ENCODE results near the gene HOXB4. TPM values are rescaled to one million over a fixed set of nuclear protein-coding genes. Genes with fewer than 3 reads are reported as not detected.

Gene HOXB4
- total RNA-seq, 1 donor: 0.36 TPM

DNA sequence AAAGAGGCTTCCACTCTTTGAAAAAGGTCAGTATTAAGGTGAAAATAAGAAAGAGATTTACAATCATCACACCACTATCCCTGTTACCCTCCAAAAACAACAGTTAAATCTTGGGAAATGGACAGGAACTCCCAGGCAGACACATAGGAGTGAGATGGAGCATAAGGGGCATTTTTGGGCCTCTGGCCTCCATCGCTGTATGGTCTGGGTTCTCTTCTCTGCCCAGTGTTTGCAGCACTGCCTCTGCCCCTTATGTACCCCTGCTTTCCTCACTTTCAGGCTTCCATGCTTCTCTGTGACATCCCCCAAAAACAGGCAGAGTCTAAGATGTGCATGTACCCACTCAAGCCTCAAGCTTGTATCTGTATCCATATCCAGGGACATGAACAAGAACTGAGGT is 32.6 kb downstream of the HOXB4 start:
- no peaks in the 10 kb centered on the region for H3K36me3 ChIP-seq (ENCODE audit: insufficient read depth, low read length)
- no peak for DNase-seq (ENCODE audit: insufficient read length, low spot score, missing footprints)
- H4K20me1 ChIP-seq (ENCODE audit: insufficient read depth, low read length): no peaks in the 10 kb centered on the region
- no peak overlapping the region for H3K4me3 ChIP-seq (ENCODE audit: insufficient read depth, low read length)
- no peaks in the 10 kb centered on the region for H3K9me3 ChIP-seq (ENCODE audit: low read depth, low read length)
- H3K27me3 ChIP-seq (ENCODE audit: insufficient read depth, low read length): peaks cover 83% of the 10 kb centered on the region
- TF ChIP-seq, protein P1, sequence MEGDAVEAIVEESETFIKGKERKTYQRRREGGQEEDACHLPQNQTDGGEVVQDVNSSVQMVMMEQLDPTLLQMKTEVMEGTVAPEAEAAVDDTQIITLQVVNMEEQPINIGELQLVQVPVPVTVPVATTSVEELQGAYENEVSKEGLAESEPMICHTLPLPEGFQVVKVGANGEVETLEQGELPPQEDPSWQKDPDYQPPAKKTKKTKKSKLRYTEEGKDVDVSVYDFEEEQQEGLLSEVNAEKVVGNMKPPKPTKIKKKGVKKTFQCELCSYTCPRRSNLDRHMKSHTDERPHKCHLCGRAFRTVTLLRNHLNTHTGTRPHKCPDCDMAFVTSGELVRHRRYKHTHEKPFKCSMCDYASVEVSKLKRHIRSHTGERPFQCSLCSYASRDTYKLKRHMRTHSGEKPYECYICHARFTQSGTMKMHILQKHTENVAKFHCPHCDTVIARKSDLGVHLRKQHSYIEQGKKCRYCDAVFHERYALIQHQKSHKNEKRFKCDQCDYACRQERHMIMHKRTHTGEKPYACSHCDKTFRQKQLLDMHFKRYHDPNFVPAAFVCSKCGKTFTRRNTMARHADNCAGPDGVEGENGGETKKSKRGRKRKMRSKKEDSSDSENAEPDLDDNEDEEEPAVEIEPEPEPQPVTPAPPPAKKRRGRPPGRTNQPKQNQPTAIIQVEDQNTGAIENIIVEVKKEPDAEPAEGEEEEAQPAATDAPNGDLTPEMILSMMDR (IDR thresholded peaks at IDR 0.05; ENCODE audit: extremely low read depth, low read depth, low read length): no peak
- H3K79me2 ChIP-seq (ENCODE audit: insufficient read depth, low read length): peaks cover 4% of the 10 kb centered on the region
- H3K27ac ChIP-seq (ENCODE audit: low read depth, low read length): no peak overlapping the region
- no peak overlapping the region for H3K4me2 ChIP-seq (ENCODE audit: insufficient read depth, low read length)
- H2AFZ ChIP-seq (ENCODE audit: low read length): no peak overlapping the region
- H3K4me1 ChIP-seq (ENCODE audit: insufficient read depth, low read length): peaks cover 5% of the 10 kb centered on the region

GRCh38 chr17:48545022-48545375 is 33.2 kb downstream of the HOXB4 start, which contains the start of gene HOXB2:
HOXB2 (minus strand) TSS chr17:48545109; CDS start chr17:48544911, 198 bp downstream.
- DNase-seq (ENCODE audit: insufficient read length, low spot score, missing footprints): no peak
- H3K9me3 ChIP-seq (ENCODE audit: low read depth, low read length): no peaks in the 10 kb centered on the region

GRCh38 chr17:48544349-48545021 is 33.7 kb downstream of the HOXB4 start:
- DNase-seq (ENCODE audit: insufficient read length, low spot score, missing footprints): peak; percentile 69
- TF ChIP-seq, protein P1 (IDR thresholded peaks at IDR 0.05; ENCODE audit: extremely low read depth, low read depth, low read length): no peak
- H2AFZ ChIP-seq (ENCODE audit: low read length): no peak overlapping the region
- peaks cover 4% of the 10 kb centered on the region for H3K79me2 ChIP-seq (ENCODE audit: insufficient read depth, low read length)
- peak overlapping the region; percentile 72 for H3K4me3 ChIP-seq (ENCODE audit: insufficient read depth, low read length)
- peak overlapping the region; percentile 51 for H3K27ac ChIP-seq (ENCODE audit: low read depth, low read length)
- no peaks in the 10 kb centered on the region for H3K9me3 ChIP-seq (ENCODE audit: low read depth, low read length)
- H3K36me3 ChIP-seq (ENCODE audit: insufficient read depth, low read length): no peaks in the 10 kb centered on the region
- H4K20me1 ChIP-seq (ENCODE audit: insufficient read depth, low read length): no peaks in the 10 kb centered on the region
- peaks cover 5% of the 10 kb centered on the region for H3K4me1 ChIP-seq (ENCODE audit: insufficient read depth, low read length)
- peak overlapping the region; percentile 78 for H3K4me2 ChIP-seq (ENCODE audit: insufficient read depth, low read length)
- H3K27me3 ChIP-seq (ENCODE audit: insufficient read depth, low read length): peaks cover 75% of the 10 kb centered on the region

More at GRCh38 chr17:48545022-48545375, 33.2 kb downstream of the HOXB4 start, which contains the start of gene HOXB2:
- Histone ChIP-seq H2AFZ (ENCODE audit: low read length) (no peak within 1 kb of the TSS), H3K4me2 (ENCODE audit: insufficient read depth, low read length) (peak within 1 kb of the TSS; percentile 78), H3K79me2 (ENCODE audit: insufficient read depth, low read length) (peaks cover 4% of the 10 kb centered on the region), H3K4me1 (ENCODE audit: insufficient read depth, low read length) (peaks cover 5% of the 10 kb centered on the region), H3K27me3 (ENCODE audit: insufficient read depth, low read length) (peaks cover 77% of the 10 kb centered on the region), H3K4me3 (ENCODE audit: insufficient read depth, low read length) (peak within 1 kb of the TSS; percentile 72), H3K27ac (ENCODE audit: low read depth, low read length) (peak within 1 kb of the TSS; percentile 51), H4K20me1 (ENCODE audit: insufficient read depth, low read length) (no peaks in the 10 kb centered on the region), H3K36me3 (ENCODE audit: insufficient read depth, low read length) (no peaks in the 10 kb centered on the region)
- TF ChIP-seq, protein P1 (IDR thresholded peaks at IDR 0.05; ENCODE audit: extremely low read depth, low read depth, low read length): no peak

- no peaks in the 10 kb centered on the region for H4K20me1 ChIP-seq (ENCODE audit: insufficient read depth, low read length)
- DNase-seq (ENCODE audit: insufficient read length, low spot score, missing footprints): peak; percentile 77
- peak overlapping the region; percentile 51 for H3K27ac ChIP-seq (ENCODE audit: low read depth, low read length)
- no peaks in the 10 kb centered on the region for H3K36me3 ChIP-seq (ENCODE audit: insufficient read depth, low read length)
- no peaks in the 10 kb centered on the region for H3K9me3 ChIP-seq (ENCODE audit: low read depth, low read length)
- H2AFZ ChIP-seq (ENCODE audit: low read length): no peak overlapping the region
- TF ChIP-seq, protein P1 (IDR thresholded peaks at IDR 0.05; ENCODE audit: extremely low read depth, low read depth, low read length): no peak
- peak overlapping the region; percentile 78 for H3K4me2 ChIP-seq (ENCODE audit: insufficient read depth, low read length)
- H3K4me1 ChIP-seq (ENCODE audit: insufficient read depth, low read length): peaks cover 10% of the 10 kb centered on the region
- H3K27me3 ChIP-seq (ENCODE audit: insufficient read depth, low read length): peaks cover 70% of the 10 kb centered on the region
- peaks cover 4% of the 10 kb centered on the region for H3K79me2 ChIP-seq (ENCODE audit: insufficient read depth, low read length)
- peak overlapping the region; percentile 72 for H3K4me3 ChIP-seq (ENCODE audit: insufficient read depth, low read length)
Observed at GRCh38 chr17:48543854-48544348, 34.2 kb downstream of the HOXB4 start.
